ENCODE data around the gene BRWD1. TPM values are rescaled to one million over a fixed set of nuclear protein-coding genes. Genes with fewer than 3 reads are reported as not detected.

The BRWD1 gene
- total RNA-seq, 2 experiments from 2014 or later, result 27.9 to 29.3 TPM

- CTCF ChIA-PET, result no interaction called here
Observed at GRCh38 chr21:39251326-39251725, 62.1 kb downstream of the BRWD1 start.

GRCh38 chr21:39238275-39238674 lies 75.2 kb downstream of the BRWD1 start:
- POLR2A ChIA-PET, result no interaction called here
- peaks cover 50% of the 10 kb centered on the region for H3K36me3 Mint-ChIP-seq (ENCODE audit: low read depth)
- peak; percentile 55 for ATAC-seq

More at GRCh38 chr21:39251326-39251725, 62.1 kb downstream of the BRWD1 start:
- TF ChIP-seq CTCF (IDR thresholded peaks at IDR 0.05), result no peak
- H3K4me1 Mint-ChIP-seq (ENCODE audit: low read depth), result peaks cover 5% of the 10 kb centered on the region
- intact Hi-C loops (cut with micrococcal nuclease), result no loop called here
- no peak overlapping the region for H3K4me3 Mint-ChIP-seq
- H3K27me3 Mint-ChIP-seq, result no peaks in the 10 kb centered on the region
- H3K36me3 Mint-ChIP-seq (ENCODE audit: low read depth), result peaks cover 18% of the 10 kb centered on the region
- no peak overlapping the region for H3K27ac Mint-ChIP-seq
- ATAC-seq (no peak), DNase-seq (no peak)
- POLR2A ChIA-PET, result interaction anchor here (0.8 kb wide), 1 partner anchor 86 kb away, joined by 3 read pairs; no protein-coding TSS in a partner anchor
- no peaks in the 10 kb centered on the region for H3K9me3 Mint-ChIP-seq

GRCh38 chr21:39232861-39233291 lies 80.6 kb downstream of the BRWD1 start:
- ChIA-PET CTCF (no interaction called here), POLR2A (no interaction called here)
- Mint-ChIP-seq H3K36me3 (ENCODE audit: low read depth) (peaks cover 33% of the 10 kb centered on the region), H3K4me1 (ENCODE audit: low read depth) (peaks cover 5% of the 10 kb centered on the region), H3K4me3 (no peak overlapping the region), H3K9me3 (no peaks in the 10 kb centered on the region), H3K27me3 (no peaks in the 10 kb centered on the region), H3K27ac (no peak overlapping the region)
- DNase-seq, result no peak
- intact Hi-C loops (cut with micrococcal nuclease), result no loop called here
- ATAC-seq, result no peak
- TF ChIP-seq CTCF (IDR thresholded peaks at IDR 0.05), result no peak

More at GRCh38 chr21:39238275-39238674, 75.2 kb downstream of the BRWD1 start:
- Mint-ChIP-seq H3K9me3 (no peaks in the 10 kb centered on the region), H3K4me3 (no peak overlapping the region), H3K4me1 (ENCODE audit: low read depth) (peaks cover 25% of the 10 kb centered on the region), H3K27ac (peak overlapping the region; percentile 80), H3K27me3 (no peaks in the 10 kb centered on the region)
- CTCF ChIA-PET, result interaction anchor here (1.1 to 1.3 kb wide), 3 partner anchors 26 to 203 kb away, joined by 3 to 4 read pairs (median 4); no protein-coding TSS in a partner anchor
- no peak for DNase-seq
- no peak for TF ChIP-seq CTCF (IDR thresholded peaks at IDR 0.05)
- intact Hi-C loops (cut with micrococcal nuclease), result no loop called here

- ChIA-PET POLR2A (no interaction called here), CTCF (no interaction called here)
- intact Hi-C loops (cut with micrococcal nuclease), result no loop called here
- Mint-ChIP-seq H3K4me3 (no peak overlapping the region), H3K36me3 (ENCODE audit: low read depth) (peaks cover 25% of the 10 kb centered on the region), H3K27ac (no peak overlapping the region), H3K4me1 (ENCODE audit: low read depth) (peaks cover 16% of the 10 kb centered on the region), H3K27me3 (no peaks in the 10 kb centered on the region), H3K9me3 (no peaks in the 10 kb centered on the region)
- ATAC-seq (no peak), DNase-seq (no peak)
- TF ChIP-seq CTCF (IDR thresholded peaks at IDR 0.05), result no peak
Observed at GRCh38 chr21:39224930-39225329, 88.5 kb downstream of the BRWD1 start.

GRCh38 chr21:39221997-39222486 lies 91.4 kb downstream of the BRWD1 start:
- ChIA-PET POLR2A (interaction anchor here (0.7 kb wide), 1 partner anchor 1763 kb away, joined by 3 read pairs; no protein-coding TSS in a partner anchor), CTCF (no interaction called here)
- no peak overlapping the region for H3K4me3 Mint-ChIP-seq
- DNase-seq, result no peak
- peaks cover 26% of the 10 kb centered on the region for H3K4me1 Mint-ChIP-seq (ENCODE audit: low read depth)
- no peak overlapping the region for H3K27ac Mint-ChIP-seq
- intact Hi-C loops (cut with micrococcal nuclease), result no loop called here
- no peak for TF ChIP-seq CTCF (IDR thresholded peaks at IDR 0.05)
- no peaks in the 10 kb centered on the region for H3K27me3 Mint-ChIP-seq
- no peaks in the 10 kb centered on the region for H3K9me3 Mint-ChIP-seq
- peaks cover 23% of the 10 kb centered on the region for H3K36me3 Mint-ChIP-seq (ENCODE audit: low read depth)
- ATAC-seq, result no peak
